HG02981 (cell line): Measurements from ENCODE around the gene ATG7.

Experiments
- ATAC-seq: cut with Tn5 transposase; IDR thresholded peaks from one replicate; pipeline ENCODE4 v1.9.1; 2021; ENCODE audit warnings: mild to moderate bottlenecking, moderate library complexity; ENCODE audit not compliant: unreplicated experiment

ATG7 gene

GRCh38 chr3:11603628-11604027, 331.4 kb downstream of the ATG7 start:
- no peak for ATAC-seq

- no peak for ATAC-seq
Observed at GRCh38 chr3:11604139-11604892, 332.1 kb downstream of the ATG7 start.

GRCh38 chr3:11605398-11605797, 333.2 kb downstream of the ATG7 start:
- no peak for ATAC-seq

- no peak for ATAC-seq
Observed at GRCh38 chr3:11606090-11606784, 334.0 kb downstream of the ATG7 start.

GRCh38 chr3:11606865-11607440, 334.8 kb downstream of the ATG7 start:
- ATAC-seq, result no peak
